GM23338 (cell line): ENCODE measurements around the gene KLHL7. TPM values are rescaled to one million over a fixed set of nuclear protein-coding genes. Genes with fewer than 3 reads are reported as not detected.

ENCODE experiments used
- ATAC-seq: fragments of 200-7000 bp; cut with Tn5 transposase; 3 replicates; pipeline ENCODE4 v1.9.1; 2020
- DNase-seq: peaks from one replicate; pipeline ENCODE4 v3.0.0-alpha.2; 2015; ENCODE audit warnings: low spot score
- H2AFZ ChIP-seq: fragments of 200-600 bp; sonication (generic); 2 replicates; pipeline ENCODE4 v1.8.0; 2016; ENCODE audit warnings: antibody characterized with exemption, mild to moderate bottlenecking, moderate library complexity
- H3F3A ChIP-seq: fragments of 200-600 bp; sonication (generic); replicated peaks from 2 replicates; pipeline ENCODE4 v1.8.0; 2017; ENCODE audit warnings: antibody characterized with exemption, mixed run types, low read depth
- H3K27ac ChIP-seq: fragments of 200-600 bp; sonication (generic); 2 replicates; pipeline ENCODE4 v1.6.1; 2016; ENCODE audit warnings: low read depth
- H3K27me3 ChIP-seq: fragments of 200-600 bp; sonication (generic); 2 replicates; pipeline ENCODE4 v1.8.0; 2016; ENCODE audit warnings: mild to moderate bottlenecking, mixed run types, moderate library complexity; ENCODE audit not compliant: insufficient read depth
- H3K36me3 ChIP-seq: fragments of 200-600 bp; sonication (generic); 2 replicates; pipeline ENCODE4 v1.8.0; 2016; ENCODE audit warnings: mild to moderate bottlenecking; ENCODE audit not compliant: insufficient read depth
- H3K4me1 ChIP-seq: fragments of 200-600 bp; sonication (generic); 2 replicates; pipeline ENCODE4 v1.8.0; 2016; ENCODE audit warnings: mild to moderate bottlenecking, moderate library complexity; ENCODE audit not compliant: insufficient read depth
- H3K4me2 ChIP-seq: fragments of 200-600 bp; sonication (generic); 2 replicates; pipeline ENCODE4 v1.7.1; 2017; ENCODE audit warnings: mixed run types
- H3K4me3 ChIP-seq: fragments of 200-600 bp; sonication (generic); 2 replicates; pipeline ENCODE4 v1.6.1; 2016; ENCODE audit warnings: mixed run types
- H3K79me2 ChIP-seq: fragments of 200-600 bp; sonication (generic); replicated peaks from 2 replicates; pipeline ENCODE4 v1.8.0; 2017; ENCODE audit warnings: mild to moderate bottlenecking; ENCODE audit not compliant: insufficient read depth
- H3K9me2 ChIP-seq: fragments of 200-600 bp; sonication (generic); 2 replicates; pipeline ENCODE4 v1.8.0; 2017; ENCODE audit not compliant: insufficient read depth
- H4K20me1 ChIP-seq: fragments of 200-600 bp; sonication (generic); replicated peaks from 2 replicates; pipeline ENCODE4 v1.8.0; 2017; ENCODE audit warnings: mild to moderate bottlenecking; ENCODE audit not compliant: insufficient read depth
- H3K27ac Mint-ChIP-seq: 2 replicates; pipeline ENCODE4 v1.8.0; 2020; ENCODE audit warnings: inconsistent platforms, mild to moderate bottlenecking, moderate library complexity, mixed read lengths
- H3K27me3 Mint-ChIP-seq: 3 replicates; pipeline ENCODE4 v1.8.0; 2022; ENCODE audit warnings: low read depth, mild to moderate bottlenecking, moderate library complexity, mixed read lengths, inconsistent platforms; ENCODE audit not compliant: insufficient read depth, poor library complexity
- H3K36me3 Mint-ChIP-seq: 3 replicates; pipeline ENCODE4 v1.8.0; 2021; ENCODE audit warnings: low read depth, mild to moderate bottlenecking, inconsistent platforms, moderate library complexity, mixed read lengths
- H3K4me1 Mint-ChIP-seq: 3 replicates; pipeline ENCODE4 v1.8.0; 2020; ENCODE audit warnings: mild to moderate bottlenecking, inconsistent platforms, mixed read lengths
- H3K4me3 Mint-ChIP-seq: 3 replicates; pipeline ENCODE4 v1.8.0; 2021; ENCODE audit warnings: moderate library complexity, mild to moderate bottlenecking, inconsistent platforms, mixed read lengths
- H3K9me3 Mint-ChIP-seq: 3 replicates; pipeline ENCODE4 v1.8.0; 2020; ENCODE audit warnings: moderate library complexity, mild to moderate bottlenecking, inconsistent platforms, mixed read lengths
- CREB1 ChIP-seq: fragments of 250-450 bp; sonication (Bioruptor Pico); IDR thresholded peaks from 2 replicates; pipeline ENCODE4 v1.5.0; 2020; ENCODE audit warnings: low read depth, mild to moderate bottlenecking, moderate library complexity
- CTCF ChIP-seq, 2 experiments: fragments of 200-600 bp in 1 of 2; sonication (generic) in 1 of 2; conservative IDR thresholded peaks; 2 replicates each; pipeline versions ENCODE4 v1.5.1 to v1.6.1; 2016 to 2017; ENCODE audit warnings: antibody characterized with exemption in 2 of 2, low read depth in 2 of 2, mild to moderate bottlenecking in 2 of 2, moderate library complexity in 1 of 2
- ETS1 ChIP-seq: IDR thresholded peaks from 2 replicates; pipeline ENCODE4 v1.6.1; 2016; ENCODE audit warnings: antibody characterized with exemption
- EZH2 ChIP-seq: fragments of 200-600 bp; sonication (generic); IDR thresholded peaks from one replicate; pipeline ENCODE4 v1.8.0; 2017; ENCODE audit warnings: antibody characterized with exemption, mild to moderate bottlenecking, low read depth; ENCODE audit not compliant: unreplicated experiment
- EZH2phosphoT487 ChIP-seq: fragments of 200-600 bp; sonication (generic); IDR thresholded peaks from one replicate; pipeline ENCODE4 v1.8.1; 2018; ENCODE audit warnings: antibody characterized with exemption; ENCODE audit not compliant: unreplicated experiment
- JUNB ChIP-seq: IDR thresholded peaks from one replicate; pipeline ENCODE4 v1.6.1; 2016; ENCODE audit warnings: antibody characterized with exemption; ENCODE audit not compliant: unreplicated experiment
- NANOG ChIP-seq: IDR thresholded peaks from 2 replicates; pipeline ENCODE4 v1.6.1; 2016; ENCODE audit warnings: antibody characterized with exemption, borderline replicate concordance
- POLR2AphosphoS5 ChIP-seq: IDR thresholded peaks from 2 replicates; pipeline ENCODE4 v1.6.1; 2016; ENCODE audit warnings: antibody characterized with exemption, low read depth
- REST ChIP-seq: IDR thresholded peaks from one replicate; pipeline ENCODE4 v1.6.1; 2018; ENCODE audit warnings: antibody characterized with exemption; ENCODE audit not compliant: unreplicated experiment
- STAT1 ChIP-seq: IDR thresholded peaks from one replicate; pipeline ENCODE4 v1.6.1; 2016; ENCODE audit warnings: antibody characterized with exemption; ENCODE audit not compliant: unreplicated experiment
- ZNF114 ChIP-seq: fragments of 250-450 bp; sonication (Bioruptor Pico); IDR thresholded peaks from 2 replicates; pipeline ENCODE4 v1.5.0; 2020; ENCODE audit warnings: mild to moderate bottlenecking, moderate library complexity
- ZNF331 ChIP-seq: fragments of 250-450 bp; sonication (Bioruptor Pico); IDR thresholded peaks from 2 replicates; pipeline ENCODE4 v1.5.0; 2020; ENCODE audit warnings: low read depth, mild to moderate bottlenecking, moderate library complexity
- ZNF462 ChIP-seq: fragments of 250-450 bp; sonication (Bioruptor Pico); IDR thresholded peaks from 2 replicates; pipeline ENCODE4 v1.5.0; 2020; ENCODE audit warnings: mild to moderate bottlenecking, moderate library complexity
- long read RNA-seq: library from polyadenylated mRNA; unstranded; transcript quantifications from one replicate; pipeline ENCODE4 v2.0.0, GENCODE V29; 2020; ENCODE audit not compliant: unreplicated experiment
- polyA plus RNA-seq: library from polyadenylated mRNA; unstranded; fragments of >200 nt; fragmentation: Nextera tagmentation; extraction: Ambion mirVana; gene quantifications from 2 replicates; pipeline ENCODE4 v1.2.1, GENCODE V29; 2016
- total RNA-seq: library from RNA; depleted of rRNA; stranded (reverse); fragments of >200 nt; shearing (Covaris generic); gene quantifications from 2 replicates; pipeline ENCODE4 v1.2.3, GENCODE V29; 2014; rRNA removed

The KLHL7 gene
- total RNA-seq, result 119 and 143 TPM in 2 replicates
- 85.8 and 92.5 TPM in 2 replicates for polyA plus RNA-seq
- long read RNA-seq, full-length matches to known transcripts, result 44 of 68 reads
- long read RNA-seq, partial matches to known transcripts, result 7 of 68 reads
- long read RNA-seq, other reads (novel, unspliced or antisense), result 17 of 68 reads

GRCh38 chr7:23105644-23106056 lies at the start of gene KLHL7:
Gene KLHL7, plus strand, starts transcription at chr7:23105785. Its CDS starts 242 bp downstream, at chr7:23106027.
- Mint-ChIP-seq H3K4me3 (peak within 1 kb of the TSS; percentile 99), H3K4me1 (peaks cover 28% of the 10 kb centered on the region), H3K27ac (peak within 1 kb of the TSS; percentile 100), H3K36me3 (peaks cover 30% of the 10 kb centered on the region), H3K9me3 (no peaks in the 10 kb centered on the region), H3K27me3 (peaks cover 11% of the 10 kb centered on the region)
- Histone ChIP-seq H3K79me2 (peaks cover 48% of the 10 kb centered on the region), H4K20me1 (peaks cover 22% of the 10 kb centered on the region; the same call in 1 of the 2 replicates), H3F3A (peaks cover 4% of the 10 kb centered on the region; the same call in 1 of the 2 replicates), H3K36me3 (no peaks in the 10 kb centered on the region), H3K4me1 (peaks cover 29% of the 10 kb centered on the region), H3K27ac (peak within 1 kb of the TSS; percentile 99), H3K27me3 (no peaks in the 10 kb centered on the region), H2AFZ (peak within 1 kb of the TSS; percentile 83), H3K4me3 (peak within 1 kb of the TSS; percentile 97), H3K4me2 (peak within 1 kb of the TSS; percentile 99), H3K9me2 (no peaks in the 10 kb centered on the region)
- peak; percentile 98 for DNase-seq
- ATAC-seq, result peak; percentile 95
- peak; percentile 65; the same call in 1 of the 2 replicates for TF ChIP-seq ETS1
- TF ChIP-seq STAT1, result no peak
- no peak for TF ChIP-seq ZNF331 (CRISPR knock-in tag)
- TF ChIP-seq JUNB, result no peak
- TF ChIP-seq CTCF (conservative IDR thresholded peaks at IDR 0.05; ENCODE audit: low read depth in 2 of 2), result no peak
- TF ChIP-seq ZNF462 (CRISPR knock-in tag), result no peak
- TF ChIP-seq ZNF114, result no peak
- TF ChIP-seq REST, result peak; percentile 32
- no peak for TF ChIP-seq EZH2
- TF ChIP-seq POLR2AphosphoS5, result peak; percentile 94
- TF ChIP-seq EZH2phosphoT487, result no peak
- TF ChIP-seq CREB1 (CRISPR knock-in tag), result peak; percentile 96
- no peak for TF ChIP-seq NANOG
